Heart right ventricle (tissue), 16 donors: ENCODE measurements around the gene SPIN3. TPM values are rescaled to one million over a fixed set of nuclear protein-coding genes. Genes with fewer than 3 reads are reported as not detected.
"Not testable (repeated sequence)": the region's sequence is repeated elsewhere in the genome, so short reads cannot be mapped to it uniquely, and the experiment has no call there.

Source experiments
- ATAC-seq, 8 donors: fragments of 200-7000 bp; cut with Tn5 transposase; one replicate each; pipeline ENCODE4 v1.9.1; 2020; ENCODE audit warnings: mild to moderate bottlenecking in 8 of 8, moderate library complexity in 8 of 8, moderate number of reproducible peaks in 1 of 8
- DNase-seq, 2 donors: peaks; one replicate each; pipeline ENCODE4 v3.0.0-alpha.2; 2020
- H3K27ac ChIP-seq, 10 donors: fragments of 200-600 bp; sonication (generic) in 2 of 10; one replicate each; pipeline versions ENCODE4 v1.5.0 to v1.8.0; 2020 to 2022; ENCODE audit warnings: mild to moderate bottlenecking in 3 of 10
- H3K27me3 ChIP-seq, 7 donors: fragments of 200-600 bp; one replicate each; pipeline ENCODE4 v1.8.0; 2021 to 2022; ENCODE audit warnings: mild to moderate bottlenecking in 2 of 7
- H3K36me3 ChIP-seq, 9 donors: fragments of 200-600 bp; sonication (generic) in 1 of 9; one replicate each; pipeline versions ENCODE4 v1.5.0 to v1.8.0; 2020 to 2022; ENCODE audit warnings: mild to moderate bottlenecking in 2 of 9
- H3K4me1 ChIP-seq, 9 donors: fragments of 200-600 bp; sonication (generic) in 1 of 9; one replicate each; pipeline versions ENCODE4 v1.5.0 to v1.8.0; 2020 to 2022; ENCODE audit warnings: mild to moderate bottlenecking in 4 of 9
- H3K4me3 ChIP-seq, 10 donors: fragments of 200-600 bp; sonication (generic) in 2 of 10; one replicate each; pipeline versions ENCODE4 v1.5.0 to v1.8.0; 2020 to 2022; ENCODE audit warnings: mild to moderate bottlenecking in 7 of 10, moderate library complexity in 2 of 10
- H3K9me3 ChIP-seq, 11 donors: fragments of 200-600 bp in 10 of 11; sonication (generic) in 2 of 11; one replicate each; pipeline versions ENCODE4 v1.5.0 to v1.8.0; 2013 to 2022; ENCODE audit warnings: mild to moderate bottlenecking in 2 of 11, control low read depth in 1 of 11, moderate library complexity in 1 of 11
- CTCF ChIP-seq, 9 donors: fragments of 200-600 bp; sonication (generic) in 2 of 9; IDR thresholded peaks; one replicate each; pipeline versions ENCODE4 v1.5.0 to v1.8.0; 2021 to 2022; ENCODE audit warnings: antibody characterized with exemption in 9 of 9, mild to moderate bottlenecking in 5 of 9, moderate library complexity in 1 of 9
- WGBS, 2 donors: extraction: QIAGEN DNeasy Blood & Tissue Kit; methylation state at CpG; one replicate each; pipeline ENCODE4 v1.1.7; 2013; ENCODE audit warnings: inconsistent platforms in 1 of 2; 5-methylcytosine and 5-hydroxymethylcytosine counted together
- intact Hi-C, 10 donors: fragments of 100-400 bp; cut with DNase I; formaldehyde crosslinking; loops; one replicate each; pipeline versions ENCODE4 v1.11.1 to v1.14.2; 2022
- polyA plus RNA-seq, 2 donors: library from polyadenylated mRNA; stranded (reverse); fragments of 200-250 nt; gene quantifications; one replicate each; pipeline ENCODE4 v1.2.3, GENCODE V29; 2013
- total RNA-seq, 10 donors: library from RNA; stranded (reverse); fragmentation: NEBNext Ultra II Directional in 3 of 10; extraction: Animal tissue kit (Norgen Biotek cat#: 25700) in 3 of 10; gene quantifications; one replicate each; pipeline versions ENCODE4 v1.2.1 to v1.2.4, GENCODE V29; 2021 to 2023
- donor health status: Arrhythmogenic right ventricular cardiomyopathy.
- donor health status: ischemic (EF 13 %, LVEDD 7.1; RV severe dilation, severe dysfunction).
- donor health status: healthy with polysubstance abuse.
- donor health status: DM: no; HTN: yes; CAD: no.
- donor health status: DM: no; HTN: no; CAD: no.
- donor health status: ischemic (EF 25% LVEDD 6.9; RV normal size, moderate dysfunction).
- donor health status: ischemic (EF 25% LVEDD 5.7; RV mildly dilated, moderate dysfunction).
- donor health status: healthy.
- donor health status: DM: yes; HTN: yes; CAD: no.
- donor health status: Ischemic cardiomyopathy.
- donor health status: ischemic (EF 35%, LVEDD 5.7; RV mildly dilated, moderate dysfunction).
- donor health status: nonischemic (EF 11% LVEDD 7.7; RV severe dilation, severe dysfunction).
- donor health status: DM: yes; HTN: yes; CAD: no.
- donor health status: PGD.
- donor health status: ischemic (EF 29% LVEDD 5.4; RV normal size, mild dysfunction).
- donor health status: nonischemic (EF 23%, LVEDD 6.1; RV moderate dilation, normal function).

Gene SPIN3
- total and polyA plus RNA-seq, 12 donors, result 2.1 to 4.9 (median 3.5) TPM

GRCh38 chrX:56947699-56948098 is 47.6 kb downstream of the SPIN3 start:
- H3K9me3 ChIP-seq, result peaks cover 0 to 45% (median 0%) of the 10 kb centered on the region in 11 donors
- H3K4me1 ChIP-seq, result no peaks in the 10 kb centered on the region
- no peak overlapping the region for H3K27ac ChIP-seq
- 70 to 78% methylated on average over 3 of the region's 3 CpGs for WGBS, 2 donors
- H3K36me3 ChIP-seq, result no peaks in the 10 kb centered on the region
- no peak for ATAC-seq
- TF ChIP-seq CTCF (IDR thresholded peaks at IDR 0.05), result no peak
- peaks cover 0 to 12% (median 0%) of the 10 kb centered on the region in 7 donors for H3K27me3 ChIP-seq
- intact Hi-C loops, result no loop called here
- no peak overlapping the region for H3K4me3 ChIP-seq
- no peak for DNase-seq

GRCh38 chrX:56946201-56946600 is 49.1 kb downstream of the SPIN3 start:
- H3K27ac ChIP-seq, H3K4me1 ChIP-seq, intact Hi-C loops, ATAC-seq, H3K4me3 ChIP-seq, H3K36me3 ChIP-seq: not testable (repeated sequence)
- Histone ChIP-seq H3K9me3 (peaks cover 0 to 37% (median 0%) of the 10 kb centered on the region in 11 donors), H3K27me3 (peaks cover 0 to 14% (median 0%) of the 10 kb centered on the region in 7 donors)
- DNase-seq, result peak in 1 of 2 donors; percentile 15
- WGBS, 2 donors, result 21 to 29% methylated on average over 2 of the region's 2 CpGs

GRCh38 chrX:56945226-56945625 is 50.1 kb downstream of the SPIN3 start:
- H3K4me1 ChIP-seq, intact Hi-C loops, H3K4me3 ChIP-seq, ATAC-seq, DNase-seq, H3K27ac ChIP-seq, H3K36me3 ChIP-seq: not testable (repeated sequence)
- peaks cover 0 to 14% (median 0%) of the 10 kb centered on the region in 7 donors for H3K27me3 ChIP-seq
- H3K9me3 ChIP-seq, result peaks cover 0 to 34% (median 0%) of the 10 kb centered on the region in 11 donors
- WGBS, 2 donors, result 91 to 95% methylated on average over 4 of the region's 4 CpGs

- TF ChIP-seq CTCF (IDR thresholded peaks at IDR 0.05), result no peak
- H3K9me3 ChIP-seq, result peaks cover 0 to 36% (median 0%) of the 10 kb centered on the region in 11 donors
- no peaks in the 10 kb centered on the region for H3K4me1 ChIP-seq
- ATAC-seq (no peak), DNase-seq (no peak)
- H3K4me3 ChIP-seq, result no peak overlapping the region
- 82 to 92% methylated on average over 3 of the region's 3 CpGs for WGBS, 2 donors
- intact Hi-C loops, result no loop called here
- H3K36me3 ChIP-seq, result no peaks in the 10 kb centered on the region
- peaks cover 0 to 19% (median 0%) of the 10 kb centered on the region in 7 donors for H3K27me3 ChIP-seq
- H3K27ac ChIP-seq, result no peak overlapping the region
Measured at GRCh38 chrX:56943264-56943663, 52.1 kb downstream of the SPIN3 start.

Other genes starting within 250 kb of the SPIN3 start
- 1 to 10 TPM; 6.5 to 8.7 (median 7.0) TPM for gene SPIN2B, start 126.0 kb upstream of the SPIN3 start, total RNA-seq
- 1 to 10 TPM; 6.0 to 9.7 TPM for gene SPIN2B, start 126.0 kb upstream of the SPIN3 start, polyA plus RNA-seq
- gene SPIN2A, start 141.9 kb upstream of the SPIN3 start, total RNA-seq, result under 1 TPM in 9 of 10 donors, not detected in 1; 0.18 to 0.57 (median 0.30) TPM
- gene SPIN2A, start 141.9 kb upstream of the SPIN3 start, polyA plus RNA-seq, result under 1 TPM; 0.13 to 0.66 TPM